GM19438 (cell line): ENCODE data around the gene PLCB1.
"Not testable (repeated sequence)": the region's sequence is repeated elsewhere in the genome, so short reads cannot be mapped to it uniquely, and the experiment has no call there.

Experiments
- ATAC-seq: cut with Tn5 transposase; IDR thresholded peaks from one replicate; pipeline ENCODE4 v1.9.1; 2021; ENCODE audit warnings: low read depth; ENCODE audit not compliant: unreplicated experiment

PLCB1 gene

GRCh38 chr20:8790442-8791074 lies 658.5 kb downstream of the PLCB1 start:
- no peak for ATAC-seq

GRCh38 chr20:8795404-8795803 lies 663.3 kb downstream of the PLCB1 start:
- no peak for ATAC-seq

GRCh38 chr20:8796088-8796660 lies 664.1 kb downstream of the PLCB1 start:
- no peak for ATAC-seq

- ATAC-seq, result no peak
Measured at GRCh38 chr20:8798505-8798904, 666.4 kb downstream of the PLCB1 start.

- no peak for ATAC-seq
Measured at GRCh38 chr20:8800089-8800488, 668.0 kb downstream of the PLCB1 start.

GRCh38 chr20:8801686-8802085 lies 669.6 kb downstream of the PLCB1 start:
- no peak for ATAC-seq

DNA sequence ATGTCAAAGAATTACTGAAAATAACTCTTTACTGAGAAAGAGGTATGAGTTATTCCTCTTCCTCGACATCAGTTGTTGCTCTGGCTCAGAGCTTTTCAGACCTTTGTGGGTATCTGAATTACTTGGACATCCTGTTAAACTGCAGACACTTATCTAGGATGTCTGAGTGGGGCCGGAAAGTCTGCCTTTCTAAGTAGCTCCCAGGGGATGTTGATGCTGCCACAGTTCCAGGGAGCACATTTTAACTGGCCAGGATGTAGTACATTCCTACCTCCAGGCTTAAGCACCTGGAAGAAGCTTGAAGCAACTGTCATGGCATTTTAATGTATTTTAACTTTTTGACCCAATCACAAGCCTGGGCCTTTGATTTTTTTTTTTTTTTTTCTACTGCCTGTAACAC lies 671.0 kb downstream of the PLCB1 start:
- ATAC-seq, result no peak

- ATAC-seq, result no peak
Measured at GRCh38 chr20:8803941-8804340, 671.9 kb downstream of the PLCB1 start.

DNA sequence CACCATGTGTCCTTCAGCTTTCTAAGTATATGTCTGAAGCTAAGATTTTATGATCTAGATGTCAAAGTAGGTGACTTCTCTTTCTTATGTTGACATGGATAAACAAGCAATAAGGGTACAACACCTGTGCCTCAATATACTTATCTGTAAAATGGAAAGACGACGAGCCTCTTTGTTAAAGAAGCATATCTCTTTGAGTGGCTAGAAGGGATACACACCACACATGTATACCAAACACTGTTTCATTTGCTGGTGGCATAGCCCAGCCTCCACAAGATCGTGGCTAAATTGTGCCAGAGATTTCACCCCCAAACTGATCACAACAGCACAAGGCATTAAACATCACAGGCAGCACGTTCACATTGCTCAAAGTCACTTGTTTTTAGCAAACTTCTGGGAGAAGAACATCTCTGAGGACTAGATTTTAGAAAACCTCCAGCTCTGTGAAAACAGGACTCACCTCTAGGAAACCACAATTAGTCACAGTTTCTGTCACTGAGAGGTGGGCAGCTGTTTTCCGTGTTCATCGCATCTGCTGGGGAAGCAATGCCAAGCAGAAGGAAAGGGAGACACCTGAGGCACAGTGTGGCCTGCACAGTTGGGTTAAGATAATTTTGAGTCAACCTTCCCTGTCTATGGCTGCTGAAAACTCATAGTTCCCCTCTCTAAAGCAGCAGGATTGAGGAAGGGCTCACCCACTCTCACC lies 673.8 kb downstream of the PLCB1 start:
- no peak for ATAC-seq

DNA sequence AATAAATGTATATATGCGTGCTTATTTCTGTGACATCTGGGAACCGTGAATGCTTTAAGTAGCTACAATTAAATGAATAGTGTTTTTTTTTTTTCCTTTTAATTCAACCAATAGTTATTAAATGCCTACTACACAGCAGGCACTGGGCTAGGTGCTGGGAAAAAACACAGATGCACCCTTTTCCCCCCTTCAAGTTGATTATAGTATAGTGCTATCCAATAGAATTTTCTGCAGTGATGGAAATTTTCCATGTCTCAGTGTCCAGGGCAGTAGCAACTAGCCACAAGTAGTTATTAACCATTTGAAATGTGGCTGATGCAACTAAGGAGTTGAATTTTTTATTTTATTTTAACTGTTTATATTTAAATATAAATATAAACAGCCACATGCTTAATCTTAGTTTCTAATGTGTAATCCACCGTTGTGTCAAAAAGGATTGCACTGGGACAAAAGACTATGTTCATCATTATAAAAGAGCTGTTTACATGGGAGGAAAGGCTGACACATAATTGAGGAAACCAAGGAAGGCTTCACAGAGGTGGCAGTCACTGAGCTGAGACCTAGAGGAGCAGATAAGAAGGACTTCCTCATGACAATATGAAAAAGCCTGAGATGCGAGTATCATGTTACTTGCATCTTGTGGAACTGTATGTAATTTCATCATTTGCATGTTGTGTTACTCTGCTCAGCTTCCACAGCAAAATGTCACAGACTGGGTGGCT lies 675.6 kb downstream of the PLCB1 start:
- ATAC-seq, result no peak

DNA sequence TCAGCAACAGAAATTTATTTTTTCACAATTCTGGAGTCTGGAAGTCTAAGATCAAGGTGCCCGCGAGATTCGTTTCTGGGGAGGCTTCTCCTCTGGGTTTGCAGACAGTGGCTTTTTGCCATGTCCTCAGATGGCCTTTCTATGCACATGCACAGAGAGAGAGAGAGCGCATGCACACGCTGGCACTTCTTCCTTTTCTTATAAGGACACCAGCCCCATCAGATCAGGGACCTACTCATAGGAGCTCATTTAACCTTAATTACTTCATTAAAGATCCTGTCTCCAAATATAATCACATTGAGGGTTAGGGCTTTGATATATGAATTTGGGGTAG lies 676.1 kb downstream of the PLCB1 start:
- no peak for ATAC-seq

DNA sequence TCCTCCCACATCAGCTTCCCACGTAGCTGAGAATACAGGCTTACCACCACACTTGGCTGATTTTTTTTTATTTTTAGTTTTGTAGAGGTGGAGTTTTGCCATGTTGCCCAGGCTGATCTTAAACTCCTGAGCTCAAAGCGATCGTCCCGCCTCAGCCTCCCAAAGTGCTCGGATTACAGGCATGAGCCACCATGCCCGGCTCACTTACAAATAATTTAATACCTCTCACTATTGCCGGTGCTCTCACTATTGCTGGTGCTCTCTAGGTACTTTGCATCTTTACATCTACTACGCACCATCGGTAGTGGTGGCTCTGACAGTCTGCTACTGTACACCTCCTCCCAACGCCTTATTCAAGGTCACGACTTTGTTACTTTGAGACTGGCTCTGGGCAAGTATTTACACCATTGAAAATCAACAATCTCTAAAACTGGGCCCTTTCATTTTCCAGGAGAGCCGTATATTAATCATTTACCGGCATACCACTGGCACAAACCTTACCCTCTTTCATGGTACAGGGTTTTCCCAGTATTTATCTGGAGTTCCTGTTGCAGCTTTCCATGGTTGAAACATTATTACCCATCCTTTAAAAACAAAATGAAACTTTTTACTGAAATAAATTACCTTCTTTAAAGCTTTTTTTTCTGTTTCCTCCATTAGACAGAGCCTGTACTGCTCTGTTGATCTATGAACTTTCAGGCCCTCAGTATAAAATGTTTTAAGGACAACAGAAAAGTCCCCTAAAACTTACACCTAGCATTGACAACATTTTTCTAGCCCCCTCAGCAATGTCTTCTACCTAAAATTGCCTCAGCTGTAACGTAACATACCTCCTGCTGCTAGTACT lies 677.3 kb downstream of the PLCB1 start:
- ATAC-seq, result no peak

DNA sequence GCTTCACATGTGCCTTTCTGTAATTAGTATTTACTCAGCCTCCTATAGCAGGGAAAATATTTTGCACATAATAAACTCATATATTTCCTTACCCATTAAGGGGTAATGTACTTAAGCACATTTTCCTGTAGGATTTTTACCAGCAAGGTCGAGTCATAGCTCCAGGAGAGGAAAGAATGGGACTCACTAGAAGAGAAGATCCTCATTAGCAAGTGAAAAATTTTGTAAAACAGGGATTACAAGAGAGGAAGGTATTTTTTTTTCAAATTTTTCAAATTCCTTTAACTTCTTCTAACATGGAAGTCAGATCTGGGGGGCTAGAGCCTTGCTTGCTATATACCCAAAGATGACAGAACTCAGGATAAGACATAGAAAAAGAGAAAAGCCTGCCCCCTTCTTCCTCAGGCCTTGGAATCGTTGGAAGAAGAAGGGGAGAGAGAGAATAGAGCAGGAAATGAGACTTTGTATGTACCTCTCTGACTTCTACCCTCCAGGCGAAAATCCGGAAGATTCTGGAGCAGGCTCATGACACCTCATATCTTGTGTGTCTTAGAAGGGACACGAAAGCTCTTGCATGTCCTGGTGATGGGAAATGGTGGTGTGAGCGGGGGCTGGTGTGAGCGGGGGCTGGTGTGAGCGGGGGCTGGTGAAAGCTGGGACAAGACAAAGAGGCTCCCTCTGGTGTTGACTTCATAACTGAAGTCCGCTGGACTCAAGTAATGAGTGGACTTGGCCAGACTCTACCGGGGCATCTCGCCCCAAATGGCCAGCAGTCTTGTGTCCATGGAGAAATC lies 679.9 kb downstream of the PLCB1 start:
- ATAC-seq, result no peak

DNA sequence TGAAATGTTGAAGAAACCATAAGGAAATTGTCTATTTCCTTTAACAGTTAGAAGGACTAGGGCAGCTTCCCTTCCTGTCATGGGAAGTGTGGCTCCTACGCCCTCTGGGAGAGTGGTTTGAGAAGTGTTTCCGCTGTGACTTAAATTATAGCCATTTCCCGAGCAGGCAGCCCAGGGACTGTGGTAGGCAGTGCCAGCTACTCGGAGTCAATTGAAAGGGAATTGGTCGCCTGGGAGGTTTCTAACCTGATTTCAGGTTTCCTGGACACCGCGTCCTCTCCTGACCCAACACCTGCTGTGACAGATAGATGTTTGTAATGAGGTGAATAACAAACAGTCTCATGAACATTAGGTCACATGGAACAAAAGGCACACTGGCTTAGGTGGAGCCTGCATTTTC lies 680.8 kb downstream of the PLCB1 start:
- no peak for ATAC-seq

- no peak for ATAC-seq
Measured at GRCh38 chr20:8815208-8815607, 683.1 kb downstream of the PLCB1 start.

- no peak for ATAC-seq
Measured at GRCh38 chr20:8829256-8829655, 697.2 kb downstream of the PLCB1 start.

- not testable (repeated sequence) for ATAC-seq
Measured at GRCh38 chr20:8834294-8834693, 702.2 kb downstream of the PLCB1 start.

- ATAC-seq, result no peak
Measured at GRCh38 chr20:8834851-8835250, 702.8 kb downstream of the PLCB1 start.

DNA sequence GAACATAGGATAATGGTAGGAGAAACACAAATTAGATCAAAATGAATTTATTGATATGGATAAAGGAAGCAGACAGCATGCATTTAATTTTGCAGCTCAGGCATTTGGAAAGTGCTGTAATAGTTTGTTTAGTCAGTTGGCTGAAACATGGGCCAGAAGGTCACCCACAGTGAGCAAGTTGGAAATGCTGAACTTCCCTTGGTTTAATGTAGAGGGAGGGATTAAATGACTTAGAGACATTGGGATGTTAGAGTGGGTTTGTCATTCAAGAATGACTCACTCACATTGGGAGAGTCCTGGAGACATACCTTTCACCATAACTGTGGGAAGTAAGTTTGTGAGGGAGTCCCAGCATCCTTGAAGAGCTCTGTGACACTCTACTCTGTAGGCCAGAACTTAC lies 705.3 kb downstream of the PLCB1 start:
- ATAC-seq, result no peak

GRCh38 chr20:8842525-8842924 lies 710.5 kb downstream of the PLCB1 start:
- no peak for ATAC-seq
